IPS DF 6.9 (cell line): Measurements from ENCODE around the gene SPINK4.

ENCODE experiments used
- DNase-seq: peaks from one replicate; pipeline ENCODE4 v3.0.0-alpha.2; 2013; ENCODE audit warnings: low read depth, low spot score
- H3K27ac ChIP-seq: one replicate; pipeline ENCODE4 v1.5.1; 2013; ENCODE audit warnings: low read length, control low read depth
- H3K27me3 ChIP-seq: 2 replicates; pipeline ENCODE4 v1.6.1; 2013; ENCODE audit warnings: mild to moderate bottlenecking, low read length; ENCODE audit not compliant: control insufficient read depth, insufficient read depth
- H3K36me3 ChIP-seq: 2 replicates; pipeline ENCODE4 v1.6.1; 2013; ENCODE audit warnings: low read length; ENCODE audit not compliant: control insufficient read depth, insufficient read depth
- H3K4me1 ChIP-seq: 2 replicates; pipeline ENCODE4 v1.6.1; 2013; ENCODE audit warnings: low read length; ENCODE audit not compliant: control insufficient read depth, insufficient read depth
- H3K4me3 ChIP-seq: 2 replicates; pipeline ENCODE4 v1.5.1; 2013; ENCODE audit warnings: mild to moderate bottlenecking, low read length
- H3K9me3 ChIP-seq: 2 replicates; pipeline ENCODE4 v1.6.1; 2013; ENCODE audit warnings: low read length, inconsistent platforms; ENCODE audit not compliant: control insufficient read depth, insufficient read depth
- WGBS: extraction: QIAGEN DNeasy Blood & Tissue Kit; methylation state at CpG from one replicate; pipeline ENCODE4 v1.1.7; 2013; ENCODE audit warnings: mixed read lengths, missing lambda C conversion rate; ENCODE audit not compliant: insufficient read length, insufficient coverage; 5-methylcytosine and 5-hydroxymethylcytosine counted together

SPINK4 gene

DNA sequence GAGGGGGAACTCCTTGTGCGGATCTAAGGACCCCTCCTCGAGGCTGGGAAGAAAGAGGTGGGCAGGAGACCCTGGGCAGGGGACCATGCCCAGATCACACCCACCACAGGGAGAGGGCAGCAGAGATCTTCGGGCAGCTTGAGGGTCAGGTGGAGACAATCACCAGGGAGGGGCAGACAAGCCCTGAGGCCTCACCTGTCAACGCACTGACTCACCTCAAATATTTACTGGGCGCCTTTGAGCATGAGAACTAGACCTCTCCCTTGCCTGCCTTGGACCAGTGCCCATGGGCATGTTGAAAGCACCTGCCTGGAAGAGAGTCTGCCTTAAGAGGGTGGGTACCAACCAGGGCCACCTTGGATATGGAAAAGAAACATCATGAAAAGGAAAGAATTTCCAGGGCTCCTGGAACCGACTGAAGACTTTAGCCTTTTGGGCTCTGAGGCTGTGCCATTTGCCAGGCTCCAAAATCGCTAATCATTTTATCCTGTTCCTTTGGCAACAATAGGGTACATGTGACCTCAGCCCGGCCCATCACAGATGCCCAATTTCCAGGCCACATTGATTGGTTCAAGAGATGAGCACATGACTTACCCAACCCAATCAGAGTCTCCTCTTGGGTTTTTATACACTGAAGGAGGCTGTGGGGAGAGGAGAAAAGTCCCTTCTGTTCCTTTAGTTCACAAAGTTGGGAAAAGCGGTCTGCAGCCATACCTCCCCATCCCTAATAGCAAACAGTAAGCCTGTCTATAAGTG is 10.4 kb upstream of the SPINK4 start:
- Histone ChIP-seq H3K4me1 (no peaks in the 10 kb centered on the region), H3K4me3 (no peak overlapping the region), H3K9me3 (no peaks in the 10 kb centered on the region), H3K27me3 (no peaks in the 10 kb centered on the region), H3K27ac (no peak overlapping the region), H3K36me3 (no peaks in the 10 kb centered on the region)
- no CpG with 5 or more reads among the region's 9 CpGs for WGBS
- no peak for DNase-seq

- Histone ChIP-seq H3K27ac (no peak overlapping the region), H3K4me1 (no peaks in the 10 kb centered on the region), H3K36me3 (no peaks in the 10 kb centered on the region), H3K4me3 (no peak overlapping the region), H3K9me3 (no peaks in the 10 kb centered on the region), H3K27me3 (no peaks in the 10 kb centered on the region)
- WGBS = no CpG with 5 or more reads among the region's 13 CpGs
- DNase-seq = no peak
Measured at GRCh38 chr9:33230756-33231622, 9.0 kb upstream of the SPINK4 start.

DNA sequence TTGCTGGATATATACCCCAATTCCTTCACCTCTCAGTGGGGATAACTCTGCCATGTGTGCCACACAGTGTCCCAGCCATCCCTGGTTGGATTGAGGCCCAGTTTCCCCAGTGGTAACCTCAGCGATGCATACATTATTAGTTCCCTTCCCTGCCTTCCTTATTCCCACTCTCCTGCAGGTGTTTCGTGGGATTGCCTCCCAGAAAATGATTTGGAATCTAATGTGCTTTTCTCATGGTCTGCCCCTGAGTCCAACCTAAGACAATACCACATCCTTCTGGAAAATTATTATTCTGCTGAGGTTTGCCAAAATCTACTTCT is 8.4 kb upstream of the SPINK4 start:
- no peaks in the 10 kb centered on the region for H3K36me3 ChIP-seq
- no peak overlapping the region for H3K27ac ChIP-seq
- no peaks in the 10 kb centered on the region for H3K4me1 ChIP-seq
- no peaks in the 10 kb centered on the region for H3K27me3 ChIP-seq
- no CpG with 5 or more reads among the region's 2 CpGs for WGBS
- H3K4me3 ChIP-seq = no peak overlapping the region
- no peak for DNase-seq
- H3K9me3 ChIP-seq = no peaks in the 10 kb centered on the region

GRCh38 chr9:33232815-33233214 is 7.2 kb upstream of the SPINK4 start:
- 100% methylated on average over 1 of the region's 6 CpGs for WGBS
- Histone ChIP-seq H3K9me3 (no peaks in the 10 kb centered on the region), H3K36me3 (no peaks in the 10 kb centered on the region), H3K27me3 (no peaks in the 10 kb centered on the region), H3K4me3 (no peak overlapping the region), H3K4me1 (no peaks in the 10 kb centered on the region), H3K27ac (no peak overlapping the region)
- DNase-seq = no peak

DNA sequence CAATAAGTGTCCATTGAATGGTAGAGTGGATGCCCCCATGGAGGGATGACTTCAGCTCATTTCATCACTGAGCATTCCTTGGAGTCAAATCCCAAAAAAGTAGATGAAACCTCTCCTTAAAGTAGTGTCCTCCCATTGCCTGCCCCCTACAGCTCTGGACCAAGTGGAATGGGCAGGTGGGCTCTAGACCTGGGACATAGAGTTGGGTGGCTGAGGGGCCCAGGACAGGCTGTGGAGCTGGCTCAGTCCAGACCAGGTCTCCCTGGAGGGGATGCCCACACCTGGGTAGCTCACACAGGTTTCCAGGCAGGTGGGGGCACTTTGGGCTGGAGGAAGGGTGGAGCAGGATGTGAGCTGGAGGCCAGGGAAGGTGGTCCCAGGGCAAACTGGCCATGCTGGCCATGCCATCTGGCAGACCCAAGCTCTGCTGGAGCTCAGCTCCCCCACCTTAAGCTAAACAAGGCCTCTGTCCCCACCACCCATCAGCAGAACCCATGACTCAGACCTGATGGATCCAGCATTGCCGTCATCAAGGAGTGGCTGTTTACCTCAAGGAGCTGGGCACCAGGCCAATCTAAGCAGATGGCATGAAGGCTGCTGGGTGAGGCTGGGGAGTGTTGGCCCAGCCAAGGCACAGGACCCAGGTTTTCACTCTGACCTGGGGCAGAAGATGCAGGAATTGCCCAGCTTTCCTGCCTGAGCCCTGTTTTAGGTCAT is 6.2 kb upstream of the SPINK4 start:
- H3K27ac ChIP-seq = no peak overlapping the region

DNA sequence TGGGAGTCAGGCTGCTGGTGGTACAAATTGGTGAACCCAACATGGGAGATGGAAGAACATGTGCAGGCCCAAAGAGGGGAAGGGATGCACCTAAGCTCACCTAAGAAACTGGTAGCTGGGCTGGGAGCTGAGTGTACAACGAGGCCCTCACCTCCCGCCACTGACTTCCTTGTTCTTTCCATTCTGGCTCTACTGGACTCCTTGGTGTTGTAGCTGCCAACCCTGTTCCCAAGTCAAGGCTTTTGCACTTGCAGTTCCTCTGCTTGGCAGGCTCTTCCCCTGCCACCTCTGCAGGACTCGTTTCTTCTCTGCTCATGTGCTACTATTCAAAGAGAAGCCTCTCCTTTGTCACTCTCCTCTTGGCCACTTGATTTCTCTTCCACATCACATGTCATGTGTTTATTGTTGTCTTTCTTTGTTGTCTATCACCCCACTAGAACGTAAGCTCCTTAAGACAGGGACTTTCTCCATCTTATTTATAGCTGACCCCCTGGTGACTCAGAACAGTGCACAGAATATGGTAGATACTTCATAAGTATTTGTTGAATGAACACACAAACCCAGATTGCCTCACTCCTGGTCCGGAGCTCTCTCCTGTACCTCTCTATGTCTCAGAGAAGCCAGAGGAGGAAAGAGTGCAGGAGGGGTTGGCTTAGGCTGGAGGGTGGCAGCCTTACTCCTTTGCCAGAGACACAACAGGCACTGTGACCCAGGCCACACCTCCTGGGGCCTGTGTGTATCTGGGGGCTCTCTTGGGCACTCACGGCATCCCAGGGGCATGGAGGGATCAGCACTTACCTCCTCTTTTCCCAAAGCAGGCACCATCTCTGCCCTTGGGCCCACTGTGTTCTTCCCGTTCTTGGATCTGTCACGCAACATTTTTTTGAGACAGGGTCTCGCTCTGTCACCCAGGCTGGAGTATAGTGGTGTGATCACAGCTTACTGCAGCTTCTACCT is 5.2 kb upstream of the SPINK4 start:
- no peaks in the 10 kb centered on the region for H3K4me1 ChIP-seq
- H3K9me3 ChIP-seq = no peaks in the 10 kb centered on the region
- no peak for DNase-seq
- H3K36me3 ChIP-seq = no peaks in the 10 kb centered on the region
- no peak overlapping the region for H3K27ac ChIP-seq
- no peak overlapping the region for H3K4me3 ChIP-seq
- no peaks in the 10 kb centered on the region for H3K27me3 ChIP-seq
- no CpG with 5 or more reads among the region's 9 CpGs for WGBS

More for the DNA sequence above, 6.2 kb upstream of the SPINK4 start:
- Histone ChIP-seq H3K9me3 (no peaks in the 10 kb centered on the region), H3K4me1 (no peaks in the 10 kb centered on the region), H3K4me3 (no peak overlapping the region), H3K27me3 (no peaks in the 10 kb centered on the region), H3K36me3 (no peaks in the 10 kb centered on the region)
- DNase-seq = no peak
- WGBS = no CpG with 5 or more reads among the region's 1 CpG

DNA sequence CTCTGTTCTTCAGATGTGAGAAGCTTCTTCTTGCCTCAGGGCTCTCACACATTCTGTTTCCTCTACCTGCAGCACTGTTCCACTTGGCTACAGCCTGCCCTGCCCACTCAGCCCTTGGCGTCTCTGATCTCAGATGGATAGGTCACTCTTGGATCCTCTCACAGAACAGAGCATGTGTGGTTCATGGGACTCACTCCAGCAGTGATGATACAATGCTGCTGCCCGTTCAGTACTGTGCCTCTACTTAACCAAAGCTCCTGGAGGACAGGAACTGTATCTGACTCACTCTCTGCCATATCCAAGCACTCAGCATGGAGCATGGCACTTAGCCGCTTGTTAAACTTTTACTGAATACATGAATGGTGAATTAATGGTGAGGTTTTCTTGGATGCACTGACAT is 3.4 kb upstream of the SPINK4 start:
- Histone ChIP-seq H3K4me3 (no peak overlapping the region), H3K36me3 (no peaks in the 10 kb centered on the region), H3K9me3 (no peaks in the 10 kb centered on the region), H3K27me3 (no peaks in the 10 kb centered on the region), H3K27ac (no peak overlapping the region), H3K4me1 (no peaks in the 10 kb centered on the region)
- WGBS = no CpG with 5 or more reads among the region's 3 CpGs
- no peak for DNase-seq

GRCh38 chr9:33241298-33241697 is 1.3 kb downstream of the SPINK4 start:
- no peak overlapping the region for H3K27ac ChIP-seq
- H3K4me1 ChIP-seq = no peaks in the 10 kb centered on the region; the same call in 1 of the 2 replicates
- no peaks in the 10 kb centered on the region for H3K36me3 ChIP-seq
- no peaks in the 10 kb centered on the region for H3K9me3 ChIP-seq
- WGBS = no CpG with 5 or more reads among the region's 5 CpGs
- no peak for DNase-seq
- H3K4me3 ChIP-seq = no peak overlapping the region
- H3K27me3 ChIP-seq = no peaks in the 10 kb centered on the region

GRCh38 chr9:33242609-33243134 is 2.7 kb downstream of the SPINK4 start:
- H3K4me1 ChIP-seq = no peaks in the 10 kb centered on the region; the same call in 1 of the 2 replicates
- DNase-seq = no peak
- no peaks in the 10 kb centered on the region for H3K27me3 ChIP-seq
- H3K4me3 ChIP-seq = no peak overlapping the region
- H3K36me3 ChIP-seq = no peaks in the 10 kb centered on the region
- H3K27ac ChIP-seq = no peak overlapping the region
- H3K9me3 ChIP-seq = no peaks in the 10 kb centered on the region
- no CpG with 5 or more reads among the region's 6 CpGs for WGBS
